ENCODE results near the gene PHGDH.

PHGDH gene

GRCh38 chr1:119731741-119732430 lies 20.2 kb downstream of the PHGDH start:
- DNase-seq (ENCODE audit: low read depth in 2 of 2): no peak

DNA sequence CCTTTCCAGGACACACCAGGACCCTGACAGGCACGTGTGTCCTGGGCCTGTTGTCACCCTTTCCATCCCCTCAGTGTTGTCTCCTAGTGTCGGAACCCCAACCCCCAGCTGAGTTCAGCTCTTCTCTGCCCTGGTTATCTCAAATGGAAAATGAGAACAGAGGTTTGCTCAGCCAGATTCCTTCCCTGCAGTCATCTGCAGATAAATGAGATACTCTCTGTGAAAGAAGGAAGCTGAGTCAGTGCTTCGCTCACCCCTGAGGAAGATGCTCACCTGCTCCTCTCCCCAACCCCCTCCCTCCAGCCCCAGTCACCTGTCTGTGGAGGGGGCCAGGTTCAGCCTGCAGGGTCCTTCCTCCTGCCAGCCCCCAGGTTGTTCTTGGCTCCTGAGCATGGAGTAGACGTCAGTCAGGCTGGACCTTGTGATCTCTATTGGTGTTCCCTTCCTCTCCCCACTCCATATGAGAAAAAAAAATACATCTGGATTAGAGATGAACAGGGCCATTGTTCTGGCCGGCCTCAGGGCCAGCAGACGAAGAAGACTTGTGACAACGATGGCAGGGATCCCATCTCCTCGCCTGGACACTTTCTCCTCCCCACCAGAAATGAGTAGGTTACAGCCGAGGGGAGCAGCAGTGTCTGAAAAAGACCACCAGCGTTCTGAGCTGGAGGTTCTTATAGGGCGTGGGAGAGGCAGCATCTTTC lies 20.9 kb downstream of the PHGDH start:
- no peak for DNase-seq (ENCODE audit: low read depth in 2 of 2)

DNA sequence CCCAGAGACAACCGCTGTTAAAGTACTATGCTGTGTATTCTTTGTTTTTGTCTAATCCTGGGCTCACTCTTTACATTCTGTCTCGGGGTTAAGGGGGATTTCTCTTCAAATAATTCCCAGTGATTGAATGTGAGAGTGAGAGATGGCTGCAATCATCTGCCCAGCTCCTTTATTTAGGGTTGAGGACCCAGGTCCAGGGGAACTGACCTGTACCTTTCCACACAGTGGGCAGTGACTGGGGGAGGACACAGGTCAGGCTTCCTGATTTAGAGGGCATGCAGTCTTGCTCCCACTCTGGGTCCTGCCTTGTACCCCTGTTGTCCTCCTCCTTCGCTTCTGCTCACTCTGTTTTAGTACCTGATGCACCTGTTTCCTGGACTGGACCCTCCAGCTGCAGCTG lies 22.0 kb downstream of the PHGDH start:
- DNase-seq (ENCODE audit: low read depth in 2 of 2): no peak

DNA sequence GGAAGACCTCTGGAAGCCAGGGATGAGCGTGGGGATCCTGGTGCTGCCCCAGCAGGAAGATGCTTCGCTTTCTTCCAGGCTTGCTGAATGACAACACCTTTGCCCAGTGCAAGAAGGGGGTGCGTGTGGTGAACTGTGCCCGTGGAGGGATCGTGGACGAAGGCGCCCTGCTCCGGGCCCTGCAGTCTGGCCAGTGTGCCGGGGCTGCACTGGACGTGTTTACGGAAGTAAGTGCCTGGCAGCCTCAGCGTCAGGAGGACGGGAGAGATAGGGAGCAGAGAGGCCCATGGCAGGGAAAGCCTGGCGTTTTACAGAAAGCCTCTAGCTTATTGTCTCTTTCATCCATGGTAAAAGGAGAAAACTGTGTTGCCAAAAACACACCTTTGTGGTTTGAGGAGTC lies 23.5 kb downstream of the PHGDH start:
- no peak for DNase-seq (ENCODE audit: low read depth in 2 of 2)

GRCh38 chr1:119736649-119737039 lies 24.9 kb downstream of the PHGDH start:
- DNase-seq (ENCODE audit: low read depth in 2 of 2): no peak

DNA sequence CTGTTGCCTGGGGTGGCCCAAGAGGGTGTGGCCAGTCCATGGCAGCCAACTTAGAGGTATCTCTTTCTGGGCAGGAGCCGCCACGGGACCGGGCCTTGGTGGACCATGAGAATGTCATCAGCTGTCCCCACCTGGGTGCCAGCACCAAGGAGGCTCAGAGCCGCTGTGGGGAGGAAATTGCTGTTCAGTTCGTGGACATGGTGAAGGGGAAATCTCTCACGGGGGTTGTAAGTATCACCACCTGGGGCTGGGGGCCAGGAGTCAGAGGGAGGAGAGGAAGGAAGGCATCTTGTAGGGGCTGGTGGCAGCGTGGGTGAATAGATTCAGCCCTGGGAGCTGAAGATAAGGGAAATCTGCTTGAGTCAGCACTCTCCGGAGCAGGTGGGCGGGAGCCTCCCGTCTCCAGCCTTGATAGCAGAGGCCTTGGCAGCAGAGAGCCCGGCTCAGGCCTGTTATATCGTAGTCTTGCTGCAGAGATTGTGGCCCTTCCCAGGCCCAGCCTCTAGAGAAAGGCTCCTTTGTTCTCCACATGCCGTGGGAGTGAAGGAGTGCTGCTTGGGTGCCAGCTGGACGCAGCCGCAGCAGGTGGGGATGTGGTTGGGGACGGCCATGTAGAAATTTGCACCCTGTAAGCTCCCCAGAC lies 25.4 kb downstream of the PHGDH start:
- no peak for DNase-seq (ENCODE audit: low read depth in 2 of 2)

GRCh38 chr1:119738100-119738720 lies 26.5 kb downstream of the PHGDH start:
- DNase-seq (ENCODE audit: low read depth in 2 of 2): no peak

- DNase-seq (ENCODE audit: low read depth in 2 of 2): no peak
Measured at GRCh38 chr1:119739150-119739549, 27.4 kb downstream of the PHGDH start.

DNA sequence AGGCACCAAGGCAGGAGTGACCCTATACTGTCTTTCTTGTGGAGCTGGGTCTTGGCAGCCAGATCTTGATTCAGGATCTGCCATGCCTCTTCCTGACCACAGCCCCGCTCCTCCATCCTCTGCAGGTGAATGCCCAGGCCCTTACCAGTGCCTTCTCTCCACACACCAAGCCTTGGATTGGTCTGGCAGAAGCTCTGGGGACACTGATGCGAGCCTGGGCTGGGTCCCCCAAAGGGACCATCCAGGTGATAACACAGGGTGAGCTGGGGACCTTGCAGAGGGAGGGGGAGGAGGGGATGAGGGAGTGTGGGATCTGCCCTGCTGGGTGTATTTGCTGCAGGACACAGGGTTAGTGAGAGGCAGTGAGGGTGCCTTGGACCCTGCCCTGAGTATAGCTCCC lies 28.5 kb downstream of the PHGDH start:
- no peak for DNase-seq (ENCODE audit: low read depth in 2 of 2)

GRCh38 chr1:119740896-119741780 lies 29.4 kb downstream of the PHGDH start:
- DNase-seq (ENCODE audit: low read depth in 2 of 2): no peak

DNA sequence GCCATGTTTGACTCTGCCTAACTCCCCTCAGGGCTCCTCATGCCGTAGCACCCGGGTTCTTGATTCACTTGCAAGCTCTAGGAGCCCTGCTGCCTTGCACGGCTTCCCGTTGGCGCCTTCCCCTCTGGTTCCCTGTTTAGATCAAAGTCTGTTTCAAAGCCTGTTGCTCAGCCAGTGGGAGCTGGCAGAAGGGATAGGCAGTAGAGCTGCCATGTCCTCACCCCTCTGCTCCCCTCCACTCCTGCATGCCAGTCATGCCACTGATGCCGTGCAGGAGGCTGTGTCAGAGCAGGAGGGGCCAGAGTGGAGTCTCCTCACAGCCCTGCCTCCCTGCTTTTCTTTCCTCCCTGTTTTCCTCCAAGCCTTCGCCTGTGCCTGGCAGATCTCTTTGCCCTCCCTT lies 30.5 kb downstream of the PHGDH start:
- DNase-seq (ENCODE audit: low read depth in 2 of 2): no peak

DNA sequence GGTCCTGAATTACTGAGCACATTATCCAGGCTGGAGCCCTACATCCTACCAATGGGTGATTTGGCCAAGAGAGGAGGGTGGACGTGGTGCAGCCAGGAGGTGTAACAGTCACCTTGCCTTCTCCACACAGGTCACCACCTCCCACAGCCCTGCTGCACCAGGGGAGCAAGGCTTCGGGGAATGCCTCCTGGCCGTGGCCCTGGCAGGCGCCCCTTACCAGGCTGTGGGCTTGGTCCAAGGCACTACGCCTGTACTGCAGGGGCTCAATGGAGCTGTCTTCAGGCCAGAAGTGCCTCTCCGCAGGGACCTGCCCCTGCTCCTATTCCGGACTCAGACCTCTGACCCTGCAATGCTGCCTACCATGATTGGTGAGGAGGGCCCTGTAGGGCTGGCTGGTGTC lies 30.9 kb downstream of the PHGDH start:
- DNase-seq (ENCODE audit: low read depth in 2 of 2): no peak

GRCh38 chr1:119743308-119743707 lies 31.6 kb downstream of the PHGDH start:
- DNase-seq (ENCODE audit: low read depth in 2 of 2): no peak

DNA sequence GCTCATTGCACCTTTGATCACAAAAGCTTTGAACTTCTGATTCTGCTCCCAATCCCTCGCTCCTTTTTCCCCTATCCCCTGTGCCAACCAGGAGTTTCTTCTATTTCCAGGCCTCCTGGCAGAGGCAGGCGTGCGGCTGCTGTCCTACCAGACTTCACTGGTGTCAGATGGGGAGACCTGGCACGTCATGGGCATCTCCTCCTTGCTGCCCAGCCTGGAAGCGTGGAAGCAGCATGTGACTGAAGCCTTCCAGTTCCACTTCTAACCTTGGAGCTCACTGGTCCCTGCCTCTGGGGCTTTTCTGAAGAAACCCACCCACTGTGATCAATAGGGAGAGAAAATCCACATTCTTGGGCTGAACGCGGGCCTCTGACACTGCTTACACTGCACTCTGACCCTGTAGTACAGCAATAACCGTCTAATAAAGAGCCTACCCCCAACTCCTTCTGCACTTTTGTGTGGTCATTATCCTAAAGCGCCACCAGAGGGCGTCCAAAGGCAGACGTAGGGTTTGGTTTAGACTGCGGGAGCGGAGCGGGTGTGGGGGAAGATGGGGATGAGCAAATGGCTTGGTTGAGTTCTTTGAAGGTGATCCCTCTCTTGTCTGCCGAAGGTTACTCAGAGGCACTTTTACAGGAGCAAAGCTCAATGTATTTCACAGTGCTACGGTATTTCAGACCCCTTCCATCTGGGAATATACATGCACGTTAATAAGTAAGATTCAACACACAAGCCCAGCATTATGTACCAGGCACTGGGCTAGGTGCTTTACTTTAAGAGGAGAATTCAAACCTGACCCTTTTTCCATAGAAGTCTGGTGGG lies 32.3 kb downstream of the PHGDH start:
- peak; percentile 36 to 38 for DNase-seq (ENCODE audit: low read depth in 2 of 2)

DNA sequence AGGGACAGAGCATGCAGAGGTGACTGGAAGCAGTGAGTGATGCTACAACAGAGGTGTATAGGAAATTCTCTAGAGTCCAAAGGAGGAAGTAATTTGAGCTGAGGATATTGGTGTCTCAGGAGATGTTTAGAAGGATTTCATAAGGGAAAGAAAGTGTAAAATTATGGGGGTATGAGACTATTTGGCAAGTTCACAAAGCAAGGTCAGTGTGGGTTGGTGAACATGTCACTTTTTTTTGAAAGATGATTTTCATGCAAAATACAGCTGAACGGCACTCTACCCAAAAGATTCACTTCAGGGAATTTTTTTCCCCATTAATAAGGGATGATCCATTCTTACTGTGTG lies 32.8 kb downstream of the PHGDH start:
- DNase-seq (ENCODE audit: low read depth in 2 of 2): no peak

GRCh38 chr1:119745034-119745433 lies 33.3 kb downstream of the PHGDH start:
- no peak for DNase-seq (ENCODE audit: low read depth in 2 of 2)

DNA sequence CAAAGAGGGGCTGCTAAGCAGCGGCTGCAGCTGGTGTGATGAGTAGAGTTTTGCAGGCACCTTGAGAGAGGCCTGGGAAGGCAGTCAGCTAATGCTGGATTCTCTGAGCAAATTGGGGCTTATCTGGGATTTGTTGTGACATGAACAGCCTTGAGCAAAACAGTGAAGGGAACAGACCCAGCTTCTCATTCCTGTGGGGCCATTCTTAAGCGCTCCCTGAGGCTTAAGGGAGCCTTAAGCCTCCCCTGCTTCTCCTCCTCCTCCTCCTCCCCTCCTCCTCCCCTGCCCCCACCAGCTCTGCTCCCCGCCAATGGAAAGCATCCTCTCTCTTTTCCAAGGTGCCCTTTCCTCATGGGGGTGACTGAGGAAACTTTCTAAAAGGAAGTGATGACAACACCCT lies 35.7 kb downstream of the PHGDH start:
- no peak for DNase-seq (ENCODE audit: low read depth in 2 of 2)

- DNase-seq (ENCODE audit: low read depth in 2 of 2): no peak
Measured at GRCh38 chr1:119748040-119748439, 36.3 kb downstream of the PHGDH start.

DNA sequence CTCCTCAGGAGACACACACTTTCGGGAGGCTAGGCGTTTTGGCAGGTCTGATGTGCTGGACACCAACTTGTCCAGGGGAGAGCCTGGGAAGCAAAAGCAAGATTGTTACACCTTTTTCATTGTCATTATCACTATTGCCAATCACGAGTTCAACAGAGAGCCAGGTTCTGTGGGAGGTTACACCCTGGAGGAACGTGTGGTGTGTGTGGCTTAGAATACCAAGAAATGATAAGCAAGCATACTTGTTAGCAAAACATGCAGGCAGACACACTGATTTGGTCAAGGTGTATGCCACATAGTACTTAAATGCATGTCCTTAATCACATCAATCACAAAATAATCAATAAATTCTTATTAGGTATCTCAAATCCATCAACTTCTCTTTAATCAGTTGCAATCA lies 40.9 kb downstream of the PHGDH start:
- DNase-seq (ENCODE audit: low read depth in 2 of 2): no peak

DNA sequence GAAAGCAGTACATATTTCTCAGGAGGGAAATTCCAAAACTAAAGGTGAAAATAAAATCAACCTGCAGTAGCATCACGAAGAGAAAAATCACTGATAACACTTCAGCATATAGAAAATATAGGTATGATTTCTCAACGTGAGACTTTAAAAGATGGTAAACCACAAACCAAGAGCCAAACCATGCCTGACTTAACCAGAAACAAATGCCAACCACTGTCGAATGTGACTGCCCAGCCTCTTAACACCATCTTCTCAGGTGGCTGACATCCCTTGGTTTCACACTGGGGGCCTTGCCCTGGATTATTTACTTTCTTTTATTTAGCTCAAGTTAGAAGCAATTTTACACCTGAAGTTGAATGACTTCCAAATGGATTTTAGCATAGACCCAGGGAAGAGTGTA lies 46.9 kb downstream of the PHGDH start:
- DNase-seq (ENCODE audit: low read depth in 2 of 2): no peak

- DNase-seq (ENCODE audit: low read depth in 2 of 2): no peak
Measured at GRCh38 chr1:119762409-119762808, 50.7 kb downstream of the PHGDH start.
